GM18498 (cell line): ENCODE measurements around the gene FHOD1.

Experiments
- ATAC-seq: cut with Tn5 transposase; IDR thresholded peaks from one replicate; pipeline ENCODE4 v1.9.1; 2021; ENCODE audit warnings: mild to moderate bottlenecking, moderate library complexity; ENCODE audit not compliant: unreplicated experiment

The FHOD1 gene

DNA sequence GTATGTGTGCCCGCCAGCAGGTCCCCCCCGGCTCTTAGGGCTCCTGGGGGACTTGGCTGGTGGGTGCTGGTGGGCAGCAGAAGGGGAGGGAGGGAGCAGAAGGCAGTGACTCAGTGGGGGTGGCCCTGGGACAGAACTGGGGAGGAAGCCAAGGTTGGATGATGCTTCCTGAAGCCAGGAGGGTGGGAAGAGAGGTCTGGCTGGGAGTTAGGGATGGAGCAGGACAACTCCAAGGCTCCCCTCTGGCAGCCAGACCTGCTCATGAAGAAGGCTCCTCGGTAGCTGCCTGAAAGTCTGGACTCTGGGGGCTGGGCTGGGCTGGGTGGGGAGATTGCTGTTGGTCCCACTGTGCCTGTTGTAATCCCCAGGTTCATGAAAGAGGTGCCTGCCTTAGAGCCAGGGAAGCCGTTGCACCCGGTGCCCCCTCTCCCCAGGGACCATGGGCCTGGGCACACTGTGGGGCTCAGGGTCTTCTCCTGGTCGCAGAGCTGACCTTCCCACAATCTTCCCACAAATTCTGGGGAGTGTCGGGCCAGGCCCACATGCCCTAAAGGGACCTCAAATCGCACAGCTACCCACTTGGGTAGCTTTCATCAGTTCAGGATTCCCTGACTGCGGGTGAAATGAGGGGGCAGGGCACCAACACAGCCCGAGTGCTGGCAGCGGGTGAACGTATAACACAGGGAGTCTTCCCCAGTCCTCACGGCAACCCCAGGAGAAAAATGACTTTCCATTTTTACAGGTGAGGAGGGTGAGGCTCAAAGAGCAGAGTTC lies 30.9 kb upstream of the FHOD1 start:
- no peak for ATAC-seq

GRCh38 chr16:67277294-67277998 lies 30.2 kb upstream of the FHOD1 start:
- ATAC-seq = no peak

- ATAC-seq = no peak
Observed at GRCh38 chr16:67275321-67275720, 28.0 kb upstream of the FHOD1 start.

DNA sequence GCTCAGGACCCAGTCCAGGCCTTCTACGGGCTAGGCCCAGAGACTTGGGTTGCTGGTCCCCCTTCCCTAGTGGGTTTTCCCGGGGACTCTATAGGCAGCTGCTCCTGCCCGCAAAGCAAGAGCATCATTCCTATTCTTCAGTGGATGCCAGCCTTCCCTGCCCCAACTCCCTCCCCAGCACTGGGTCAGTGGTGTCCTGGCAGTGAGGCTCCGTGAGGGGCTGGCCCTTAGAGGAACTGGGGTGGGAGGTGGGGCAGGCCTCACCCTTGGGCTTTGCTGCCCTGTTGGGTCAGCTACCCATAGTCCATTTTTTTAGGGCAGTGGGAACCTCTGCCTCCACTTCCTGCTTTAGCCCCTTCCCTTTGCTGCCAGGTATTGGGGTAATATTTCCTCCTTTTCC lies 24.2 kb upstream of the FHOD1 start:
- no peak for ATAC-seq

- no peak for ATAC-seq
Observed at GRCh38 chr16:67270931-67271338, 23.7 kb upstream of the FHOD1 start.

GRCh38 chr16:67269766-67270165 lies 22.5 kb upstream of the FHOD1 start:
- no peak for ATAC-seq

- no peak for ATAC-seq
Observed at GRCh38 chr16:67268136-67268579, 20.9 kb upstream of the FHOD1 start.

DNA sequence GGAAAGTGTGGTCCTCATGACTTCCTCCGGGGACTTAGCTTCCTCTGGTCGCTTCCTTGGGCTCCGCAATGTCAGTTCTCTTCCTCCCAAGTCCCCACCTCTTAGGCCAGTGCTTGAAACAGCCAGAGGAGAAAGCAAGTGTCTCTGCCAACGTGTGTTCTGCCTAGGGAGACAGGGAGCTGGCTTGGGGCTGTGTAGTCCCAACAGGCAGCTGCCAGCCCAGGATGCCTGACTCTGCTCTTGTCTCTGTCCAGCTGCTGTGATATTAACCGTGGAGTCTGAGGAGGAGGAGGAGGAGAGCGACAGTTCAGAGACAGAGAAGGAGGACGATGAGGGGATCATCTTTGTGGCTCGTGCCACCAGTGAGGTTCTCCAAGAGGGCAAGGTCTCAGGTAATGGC lies 18.6 kb upstream of the FHOD1 start:
- no peak for ATAC-seq

GRCh38 chr16:67264866-67265265 lies 17.6 kb upstream of the FHOD1 start:
- no peak for ATAC-seq

DNA sequence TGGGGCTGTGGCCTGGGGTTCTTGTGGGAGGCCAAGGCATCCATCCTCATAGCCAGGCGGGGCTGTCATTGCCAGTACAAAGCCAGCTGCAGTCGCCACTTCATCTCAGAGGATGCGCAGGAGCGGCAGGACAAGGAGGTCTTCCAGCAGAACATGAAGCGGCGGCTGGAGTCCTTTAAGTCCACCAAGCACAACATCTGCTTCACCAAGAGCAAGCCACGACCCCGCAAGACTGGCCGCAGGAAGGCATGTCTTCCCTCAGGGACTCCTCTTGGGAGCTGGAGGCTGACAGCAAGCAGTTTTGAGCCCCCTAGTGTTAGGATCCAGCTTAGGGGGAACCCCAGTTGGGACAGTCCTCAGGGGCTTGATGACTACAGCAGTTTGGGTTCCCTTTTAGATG lies 17.0 kb upstream of the FHOD1 start:
- ATAC-seq = no peak

GRCh38 chr16:67263201-67263600 lies 15.9 kb upstream of the FHOD1 start:
- no peak for ATAC-seq

DNA sequence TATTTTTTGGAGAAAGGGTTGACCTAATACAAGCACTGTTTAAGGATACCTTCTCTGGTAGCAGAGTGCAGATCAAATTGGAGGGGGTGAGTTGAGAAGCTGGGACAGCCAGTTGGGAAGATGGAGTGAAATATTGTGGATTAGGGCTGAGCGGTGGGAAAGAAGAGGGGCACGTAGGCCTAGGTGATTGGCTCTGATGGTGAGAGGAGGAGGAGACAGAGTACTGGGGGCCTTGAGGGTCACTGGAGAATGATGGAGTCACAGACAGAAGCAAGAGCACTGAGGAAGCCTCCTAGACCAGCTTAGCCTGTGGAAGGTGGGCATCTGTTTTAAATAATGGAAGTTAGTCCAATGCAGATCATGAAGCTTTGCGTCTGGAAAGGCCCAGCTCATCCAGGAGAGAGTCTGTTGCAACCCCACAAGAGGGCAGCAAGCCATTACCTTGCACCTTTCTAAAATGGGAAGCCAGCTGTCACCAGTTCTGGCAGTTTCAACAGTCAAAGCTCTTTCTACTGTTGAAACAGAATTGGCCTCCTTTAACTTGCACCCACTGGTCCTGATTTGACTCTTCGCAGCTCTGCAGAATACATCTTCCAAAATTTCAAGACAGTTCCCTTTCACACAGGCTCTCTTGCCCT lies 13.3 kb upstream of the FHOD1 start:
- ATAC-seq = no peak

GRCh38 chr16:67259705-67260104 lies 12.4 kb upstream of the FHOD1 start:
- no peak for ATAC-seq

DNA sequence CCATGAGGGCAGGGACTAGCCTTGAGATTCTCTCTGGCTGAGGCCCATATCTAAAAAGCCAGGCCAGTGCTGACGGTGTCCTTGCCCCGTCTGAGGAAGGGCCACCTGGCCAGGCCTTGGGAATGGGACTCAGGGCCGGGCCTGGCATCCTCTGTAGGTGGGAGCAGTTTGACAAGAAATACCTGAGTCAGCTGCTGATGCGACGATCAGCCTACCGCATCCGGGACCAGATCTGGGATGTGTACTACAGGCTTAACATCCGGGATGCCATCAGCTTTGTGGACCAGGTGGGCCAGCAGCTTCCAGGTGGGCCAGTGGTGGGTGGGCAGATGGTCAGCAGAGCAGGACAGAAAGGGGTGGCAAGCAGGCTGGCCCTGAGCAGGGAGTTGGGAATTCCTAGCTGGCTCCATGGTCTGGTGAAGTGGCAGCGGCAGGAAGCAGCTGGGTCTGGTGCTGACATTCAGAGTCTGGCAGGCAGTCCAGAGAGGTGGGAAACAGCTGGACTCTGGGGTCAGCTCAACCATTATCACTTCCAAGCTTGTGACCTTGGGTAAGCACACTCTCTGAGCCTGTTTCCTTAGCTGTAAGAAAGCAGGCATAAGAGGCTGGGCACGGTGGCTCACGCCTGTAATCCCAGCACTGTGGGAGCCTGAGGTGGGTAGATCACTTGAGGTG lies 11.0 kb upstream of the FHOD1 start:
- ATAC-seq = no peak

GRCh38 chr16:67257486-67258160 lies 10.3 kb upstream of the FHOD1 start:
- no peak for ATAC-seq

DNA sequence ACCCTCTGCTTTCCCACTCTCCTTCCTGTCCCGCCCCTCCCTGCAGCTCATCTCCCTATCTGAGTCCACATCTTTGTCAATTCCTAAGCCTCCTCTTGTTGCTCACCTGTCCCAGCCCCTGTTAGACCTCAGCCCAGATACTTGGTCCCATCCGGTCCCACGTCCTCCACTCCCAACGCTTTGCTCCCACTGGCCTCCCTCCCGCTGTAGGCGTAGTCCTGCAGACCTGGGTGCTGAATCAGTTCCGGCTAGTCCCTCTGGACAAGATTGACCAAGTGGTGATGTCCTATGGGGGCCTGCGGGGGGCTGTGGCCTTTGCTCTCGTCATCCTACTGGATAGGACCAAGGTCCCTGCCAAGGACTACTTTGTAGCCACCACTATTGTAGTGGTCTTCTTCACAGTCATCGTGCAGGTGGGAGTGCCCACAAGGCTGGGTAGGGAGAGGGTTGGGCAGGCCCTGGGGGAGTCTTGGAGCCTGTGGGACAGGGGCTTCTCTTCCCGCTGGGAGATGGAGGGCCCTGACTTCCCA lies 9.5 kb upstream of the FHOD1 start:
- ATAC-seq = no peak

DNA sequence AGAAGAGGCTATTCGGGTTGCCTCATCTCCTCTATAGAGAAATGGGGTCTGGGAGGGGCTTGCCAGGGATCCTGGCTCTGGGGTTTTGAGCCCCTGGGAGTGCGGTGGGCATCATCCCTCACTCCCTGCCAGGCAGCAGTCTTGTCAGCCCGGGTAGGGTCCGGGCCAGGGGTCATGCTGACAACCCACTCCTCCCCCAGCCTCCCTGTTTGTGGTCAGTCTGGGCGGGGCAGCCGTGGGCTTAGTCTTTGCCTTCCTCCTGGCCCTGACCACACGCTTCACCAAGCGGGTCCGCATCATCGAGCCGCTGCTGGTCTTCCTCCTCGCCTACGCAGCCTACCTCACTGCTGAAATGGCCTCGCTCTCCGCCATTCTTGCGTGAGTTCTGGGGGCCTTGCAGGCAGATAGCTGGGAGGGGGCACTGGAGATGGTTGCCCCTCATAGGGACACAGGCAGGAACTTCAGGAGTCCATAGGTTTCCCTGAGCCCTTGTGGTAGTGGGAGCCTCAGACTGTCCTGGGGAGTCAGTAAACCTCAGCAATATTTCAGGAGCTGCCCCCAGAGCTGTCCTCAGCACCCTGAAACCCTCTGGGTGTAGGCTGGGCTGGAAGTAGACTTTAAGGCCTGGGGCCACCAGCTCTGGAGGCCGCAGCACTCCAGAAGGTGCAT lies 8.4 kb upstream of the FHOD1 start:
- ATAC-seq = no peak

DNA sequence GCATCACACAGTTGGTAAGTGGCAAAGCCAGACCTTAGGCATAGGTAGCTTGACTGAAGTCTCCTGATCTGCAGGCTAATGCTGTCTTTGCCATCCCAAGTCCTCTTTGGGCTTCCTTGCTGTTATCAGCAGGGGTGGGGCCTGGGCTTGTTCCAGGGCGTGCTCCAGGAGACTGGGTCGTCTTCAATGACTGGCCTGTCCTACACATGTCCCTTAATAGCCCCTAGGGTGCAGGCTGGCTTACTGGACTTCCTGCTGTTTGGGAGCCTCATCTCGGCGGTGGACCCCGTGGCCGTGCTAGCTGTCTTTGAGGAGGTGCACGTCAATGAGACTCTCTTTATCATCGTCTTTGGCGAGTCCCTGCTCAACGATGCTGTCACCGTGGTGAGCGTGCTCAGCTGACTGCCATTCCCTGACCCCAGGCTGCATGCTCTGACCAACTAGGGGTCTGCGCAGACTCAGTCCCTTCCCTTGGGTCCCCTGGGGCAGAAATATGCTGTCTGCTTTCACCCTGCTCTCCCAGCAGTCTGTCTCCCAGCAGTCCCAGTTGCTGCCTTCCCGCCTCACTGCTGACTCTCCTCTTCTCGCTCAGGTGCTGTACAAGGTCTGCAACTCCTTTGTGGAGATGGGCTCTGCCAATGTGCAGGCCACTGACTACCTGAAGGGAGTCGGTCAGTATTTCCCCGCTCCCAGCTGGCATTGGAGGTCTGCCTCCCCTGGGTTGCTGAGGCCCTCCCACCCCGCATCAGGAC lies 7.7 kb upstream of the FHOD1 start:
- ATAC-seq = no peak
